GM06990 (cell line): ENCODE results near the gene SLC35B4.
A peak's percentile ranks its signal among the peaks of the same experiment; 100 is the strongest.

Experiments used
- DNase-seq: peaks from one replicate; pipeline ENCODE4 v3.0.0-alpha.2; 2011; ENCODE audit not compliant: insufficient read length; ENCODE audit errors: extremely low read depth
- H3K27me3 ChIP-seq: replicated peaks from 2 replicates; pipeline ENCODE4 v1.6.0; 2011; ENCODE audit warnings: low read length; ENCODE audit not compliant: control insufficient read depth, insufficient read depth
- H3K36me3 ChIP-seq: 2 replicates; pipeline ENCODE4 v1.5.1; 2011; ENCODE audit warnings: low read length; ENCODE audit not compliant: control insufficient read depth, insufficient read depth
- H3K4me3 ChIP-seq: replicated peaks from 2 replicates; pipeline ENCODE4 v1.5.1; 2011; ENCODE audit warnings: low read depth, mild to moderate bottlenecking, control low read depth, low read length
- CTCF ChIP-seq: IDR thresholded peaks from 2 replicates; pipeline ENCODE4 v1.5.1; 2011; ENCODE audit warnings: low read length, control low read depth, mild to moderate bottlenecking, inconsistent platforms; ENCODE audit not compliant: insufficient read depth, poor library complexity, severe bottlenecking

Gene SLC35B4, protein sequence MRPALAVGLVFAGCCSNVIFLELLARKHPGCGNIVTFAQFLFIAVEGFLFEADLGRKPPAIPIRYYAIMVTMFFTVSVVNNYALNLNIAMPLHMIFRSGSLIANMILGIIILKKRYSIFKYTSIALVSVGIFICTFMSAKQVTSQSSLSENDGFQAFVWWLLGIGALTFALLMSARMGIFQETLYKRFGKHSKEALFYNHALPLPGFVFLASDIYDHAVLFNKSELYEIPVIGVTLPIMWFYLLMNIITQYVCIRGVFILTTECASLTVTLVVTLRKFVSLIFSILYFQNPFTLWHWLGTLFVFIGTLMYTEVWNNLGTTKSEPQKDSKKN

DNA sequence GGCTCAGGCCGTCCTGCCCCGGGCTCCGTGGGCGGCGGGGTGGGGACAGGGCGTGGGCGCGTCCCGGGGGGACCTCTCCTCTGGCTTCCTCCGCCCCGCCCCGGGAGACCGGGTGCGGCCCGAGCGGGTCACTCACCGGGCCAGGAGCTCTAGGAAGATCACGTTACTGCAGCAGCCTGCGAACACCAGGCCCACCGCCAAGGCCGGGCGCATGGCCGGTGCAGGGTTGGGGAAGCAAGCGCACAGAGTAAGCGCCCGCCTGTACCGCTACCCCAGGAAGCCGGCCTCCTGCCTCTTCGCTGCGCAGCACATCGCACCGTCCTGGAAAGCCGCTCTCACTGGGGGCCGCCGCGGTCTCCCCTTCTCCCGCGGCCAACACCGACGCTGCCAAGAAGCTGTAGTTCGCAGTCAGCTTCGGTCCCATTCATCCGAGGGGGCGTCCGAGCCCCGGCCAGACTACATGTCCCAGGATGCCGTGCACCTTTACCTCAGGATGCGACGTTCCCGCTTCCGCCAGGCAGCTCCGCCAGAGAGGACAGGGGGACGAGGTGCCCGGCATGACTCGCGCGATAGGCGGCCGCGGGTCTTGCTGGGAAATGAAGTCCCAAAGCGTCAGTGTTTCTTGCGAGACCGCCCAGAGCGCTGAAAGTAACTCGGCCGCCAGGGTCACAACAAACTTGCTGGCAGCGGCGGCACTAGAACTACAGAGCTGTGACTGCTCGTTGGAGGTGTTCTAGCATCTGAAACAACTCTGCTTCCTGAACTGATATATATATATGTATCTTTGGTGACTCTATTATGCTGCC, at the start of gene SLC35B4:
TSS of gene SLC35B4 (minus strand) at position 392 of the 806 bp plus-strand sequence. CDS start at position 213, 179 bp downstream.
- Histone ChIP-seq H3K27me3 (no peaks in the 10 kb centered on the region), H3K4me3 (peak within 1 kb of the TSS; percentile 88), H3K36me3 (no peaks in the 10 kb centered on the region)
- TF ChIP-seq CTCF, result peak; percentile 27
- DNase-seq, result peak; percentile 96

GRCh38 chr7:134366481-134366880, 49.8 kb upstream of the SLC35B4 start:
- no peak for TF ChIP-seq CTCF
- Histone ChIP-seq H3K4me3 (no peak overlapping the region), H3K27me3 (peaks cover 2% of the 10 kb centered on the region; the same call in 1 of the 2 replicates), H3K36me3 (no peaks in the 10 kb centered on the region)
- DNase-seq, result no peak

GRCh38 chr7:134365341-134366054, 48.8 kb upstream of the SLC35B4 start:
- TF ChIP-seq CTCF, result no peak
- Histone ChIP-seq H3K36me3 (no peaks in the 10 kb centered on the region), H3K27me3 (peaks cover 2% of the 10 kb centered on the region; the same call in 1 of the 2 replicates), H3K4me3 (no peak overlapping the region)
- DNase-seq, result no peak

DNA sequence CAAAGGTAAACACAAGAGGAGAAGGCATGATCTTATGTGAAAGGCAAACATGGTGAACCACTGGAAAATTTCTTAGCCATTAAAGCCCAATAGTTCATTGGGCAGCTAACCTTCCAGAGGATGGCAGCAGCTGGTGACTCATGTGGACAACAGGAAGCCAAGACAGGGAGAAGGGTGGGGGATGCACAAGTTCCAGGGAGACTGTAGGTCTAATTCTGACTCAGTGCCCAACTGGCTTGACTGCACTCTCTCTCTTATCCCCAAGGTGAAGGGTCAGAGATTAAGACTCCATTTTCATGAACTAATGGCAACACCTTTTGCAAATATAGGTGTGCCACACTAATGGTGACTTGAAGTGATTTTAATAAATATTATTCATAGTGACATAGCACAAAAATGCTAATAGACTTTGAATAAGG, 47.9 kb upstream of the SLC35B4 start:
- Histone ChIP-seq H3K36me3 (no peaks in the 10 kb centered on the region), H3K27me3 (peaks cover 2% of the 10 kb centered on the region; the same call in 1 of the 2 replicates), H3K4me3 (no peak overlapping the region)
- no peak for TF ChIP-seq CTCF
- no peak for DNase-seq

DNA sequence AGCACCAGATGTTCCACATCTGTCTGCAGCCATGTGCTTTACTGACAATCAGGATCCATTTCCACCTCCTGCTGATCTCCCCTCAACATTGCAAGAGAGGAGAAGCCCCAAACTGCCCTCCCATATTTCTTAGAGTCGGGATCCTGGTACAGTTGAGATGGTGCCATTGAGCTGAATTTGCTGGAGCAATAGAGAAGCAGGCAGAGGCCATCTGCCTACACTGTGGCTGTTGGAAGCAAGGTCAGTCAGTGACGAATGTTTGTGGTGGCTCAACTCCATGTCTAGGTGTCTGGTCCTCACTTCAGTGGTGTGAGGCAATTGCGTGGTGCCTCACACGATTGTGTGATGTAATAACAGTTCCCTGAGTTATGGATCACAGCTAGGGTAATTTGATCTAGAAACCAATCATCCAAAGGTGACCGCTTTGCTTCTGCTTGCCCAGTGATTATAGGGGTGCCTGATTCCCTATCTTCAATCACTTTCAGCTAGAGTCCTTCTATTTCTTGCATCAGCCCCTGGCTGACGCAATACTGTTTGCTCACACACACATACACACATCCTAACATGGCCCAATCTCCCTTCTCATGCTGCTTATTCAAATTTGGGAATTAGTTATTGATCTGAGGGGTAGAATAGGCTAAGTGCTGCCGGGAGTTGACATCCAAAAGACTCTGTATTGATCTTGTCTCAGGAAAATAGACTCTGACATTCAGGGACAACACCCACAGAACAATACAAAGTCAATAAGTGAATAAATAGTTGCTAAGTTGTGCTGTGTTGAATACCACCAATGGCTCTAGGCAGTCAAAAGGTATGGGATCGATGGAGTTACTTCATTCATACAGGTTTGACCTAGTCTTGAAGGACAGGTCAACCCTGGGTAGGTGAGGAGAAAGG, 46.1 kb upstream of the SLC35B4 start:
- no peak for DNase-seq
- no peak for TF ChIP-seq CTCF
- H3K4me3 ChIP-seq, result no peak overlapping the region
- H3K36me3 ChIP-seq, result no peaks in the 10 kb centered on the region
- peaks cover 2% of the 10 kb centered on the region; the same call in 1 of the 2 replicates for H3K27me3 ChIP-seq
